Measurements from ENCODE around the gene AIFM2.
"Not testable (repeated sequence)": the region's sequence is repeated elsewhere in the genome, so short reads cannot be mapped to it uniquely, and the experiment has no call there.

The AIFM2 gene

GRCh38 chr10:70121281-70121949, 11.2 kb downstream of the AIFM2 start:
- no peak for DNase-seq

GRCh38 chr10:70120417-70120816, 12.2 kb downstream of the AIFM2 start:
- DNase-seq, result no peak

- DNase-seq, result no peak
Measured at GRCh38 chr10:70119623-70120022, 13.0 kb downstream of the AIFM2 start.

GRCh38 chr10:70119197-70119596, 13.4 kb downstream of the AIFM2 start:
- DNase-seq, result no peak

- no peak for DNase-seq
Measured at GRCh38 chr10:70118196-70118595, 14.4 kb downstream of the AIFM2 start.

GRCh38 chr10:70117646-70118045, 15.0 kb downstream of the AIFM2 start:
- no peak for DNase-seq

- DNase-seq, result peak; percentile 28
Measured at GRCh38 chr10:70115948-70116682, 16.5 kb downstream of the AIFM2 start.

GRCh38 chr10:70114902-70115301, 17.7 kb downstream of the AIFM2 start:
- DNase-seq, result no peak

GRCh38 chr10:70112071-70112470, 20.6 kb downstream of the AIFM2 start:
- DNase-seq, result peak; percentile 77

- DNase-seq, result no peak
Measured at GRCh38 chr10:70111496-70111895, 21.1 kb downstream of the AIFM2 start.

GRCh38 chr10:70109064-70109729, 23.4 kb downstream of the AIFM2 start:
- DNase-seq, result no peak

- no peak for DNase-seq
Measured at GRCh38 chr10:70106958-70107791, 25.4 kb downstream of the AIFM2 start.

GRCh38 chr10:70101668-70102067, 31.0 kb downstream of the AIFM2 start:
- DNase-seq, result no peak

- not testable (repeated sequence) for DNase-seq
Measured at GRCh38 chr10:70101068-70101562, 31.5 kb downstream of the AIFM2 start.

GRCh38 chr10:70098271-70098670, 34.4 kb downstream of the AIFM2 start:
- no peak for DNase-seq

GRCh38 chr10:70097459-70097858, 35.2 kb downstream of the AIFM2 start:
- no peak for DNase-seq

- no peak for DNase-seq
Measured at GRCh38 chr10:70096705-70097420, 35.8 kb downstream of the AIFM2 start.

GRCh38 chr10:70096016-70096704, 36.5 kb downstream of the AIFM2 start:
- no peak for DNase-seq

GRCh38 chr10:70094250-70094649, 38.4 kb downstream of the AIFM2 start:
- no peak for DNase-seq

- DNase-seq, result no peak
Measured at GRCh38 chr10:70093335-70093944, 39.2 kb downstream of the AIFM2 start.

- no peak for DNase-seq
Measured at GRCh38 chr10:70092389-70092718, 40.3 kb downstream of the AIFM2 start.

All from inflammatory macrophage treated with lipopolysaccharide for 4 hours (primary cell).